H1 (cell line): Measurements from ENCODE around the gene ARID5B. TPM values are rescaled to one million over a fixed set of nuclear protein-coding genes. Genes with fewer than 3 reads are reported as not detected.
"Not testable (repeated sequence)": the region's sequence is repeated elsewhere in the genome, so short reads cannot be mapped to it uniquely, and the experiment has no call there.

Experiments used
- CTCF ChIA-PET: fragments of 300-600 bp; sonication (Branson Sonifier 250); formaldehyde crosslinking; loops from one replicate; lab custom pipeline; 2021; ENCODE audit not compliant: partially characterized antibody; lab: Charles Lee
- POLR2A ChIA-PET: fragments of 300-600 bp; sonication (Branson Sonifier 250); formaldehyde crosslinking; loops from one replicate; lab custom pipeline; 2021; ENCODE audit warnings: inconsistent platforms; ENCODE audit not compliant: partially characterized antibody; lab: Charles Lee
- DNase-seq, 2 experiments: peaks; one replicate each; pipeline versions ENCODE4 v3.0.0 to v3.0.0-alpha.2; 2010 to 2022; ENCODE audit warnings: low spot score in 2 of 2, low read depth in 1 of 2, mixed read lengths in 1 of 2
- FAIRE-seq: peaks from 2 replicates; lab custom pipeline; 2011; peaks lifted over from hg19 to GRCh38; lab: Jason Lieb, UNC
- H2AFZ ChIP-seq: 2 replicates; pipeline ENCODE4 v1.8.1; 2012; ENCODE audit warnings: low read length, inconsistent platforms
- H2AK5ac ChIP-seq: 2 replicates; pipeline ENCODE4 v1.6.1; 2013; ENCODE audit warnings: low read depth, low read length
- H2BK120ac ChIP-seq: replicated peaks from 2 replicates; pipeline ENCODE3; 2013; ENCODE audit warnings: low read depth, low read length, inconsistent platforms
- H2BK12ac ChIP-seq: 2 replicates; pipeline ENCODE4 v1.6.1; 2013; ENCODE audit warnings: low read depth, low read length
- H2BK15ac ChIP-seq: 2 replicates; pipeline ENCODE4 v1.6.1; 2013; ENCODE audit warnings: low read length
- H2BK20ac ChIP-seq: 2 replicates; pipeline ENCODE4 v1.6.1; 2013; ENCODE audit warnings: low read length
- H2BK5ac ChIP-seq: 2 replicates; pipeline ENCODE4 v1.6.1; 2013; ENCODE audit warnings: low read depth, low read length
- H3K14ac ChIP-seq: 2 replicates; pipeline ENCODE4 v1.6.1; 2013; ENCODE audit warnings: inconsistent platforms; ENCODE audit not compliant: insufficient read length
- H3K18ac ChIP-seq: 2 replicates; pipeline ENCODE4 v1.6.1; 2013; ENCODE audit warnings: low read length; ENCODE audit errors: extremely low read depth
- H3K23ac ChIP-seq: 2 replicates; pipeline ENCODE4 v1.6.1; 2013; ENCODE audit warnings: inconsistent platforms; ENCODE audit not compliant: insufficient read length
- H3K23me2 ChIP-seq: 2 replicates; pipeline ENCODE4 v1.6.1; 2013; ENCODE audit warnings: low read depth, low read length
- H3K27ac ChIP-seq: 2 replicates; pipeline ENCODE4 v1.6.1; 2011; ENCODE audit warnings: low read depth, low read length, inconsistent platforms
- H3K27me3 ChIP-seq, 4 experiments: replicated peaks in 1 of 4; 1 replicate in 1 of 4; 2 replicates in 3 of 4; pipeline versions ENCODE4 v1.6.1 to v1.8.1; 2011 to 2013; ENCODE audit warnings: low read length in 3 of 4, mild to moderate bottlenecking in 3 of 4, inconsistent platforms in 2 of 4, mixed read lengths in 2 of 4, moderate library complexity in 1 of 4; ENCODE audit not compliant: control insufficient read depth in 3 of 4, insufficient read depth in 3 of 4; ENCODE audit errors: extremely low read depth in 1 of 4
- H3K36me3 ChIP-seq, 4 experiments: 2 replicates each; pipeline versions ENCODE4 v1.6.1 to v1.8.1; 2011 to 2013; ENCODE audit warnings: mild to moderate bottlenecking in 4 of 4, low read length in 3 of 4, moderate library complexity in 2 of 4, control low read depth in 1 of 4, inconsistent platforms in 1 of 4; ENCODE audit not compliant: insufficient read depth in 4 of 4, control insufficient read depth in 2 of 4
- H3K4ac ChIP-seq: replicated peaks from 2 replicates; pipeline ENCODE3; 2013; ENCODE audit warnings: low read length, low read depth, mixed read lengths, inconsistent platforms; ENCODE audit not compliant: insufficient read length
- H3K4me1 ChIP-seq, 4 experiments: replicated peaks in 1 of 4; 1 replicate in 1 of 4; 2 replicates in 3 of 4; pipeline versions ENCODE4 v1.6.1 to v1.8.1; 2011 to 2013; ENCODE audit warnings: low read length in 3 of 4, inconsistent platforms in 2 of 4, mixed read lengths in 1 of 4; ENCODE audit not compliant: insufficient read depth in 4 of 4, control insufficient read depth in 3 of 4
- H3K4me2 ChIP-seq, 2 experiments: 2 replicates each; pipeline versions ENCODE4 v1.6.1 to v1.8.1; 2011 to 2013; ENCODE audit warnings: low read depth in 2 of 2, low read length in 2 of 2, control low read depth in 1 of 2, inconsistent platforms in 1 of 2, mild to moderate bottlenecking in 1 of 2; ENCODE audit not compliant: insufficient read depth in 1 of 2
- H3K4me3 ChIP-seq, 4 experiments: fragments of 200-600, 300-600 bp in 1 of 4; sonication (generic), shearing (Covaris generic), sonication (Bioruptor Twin) in 1 of 4; 2 replicates each; pipeline versions ENCODE4 v1.5.1 to v1.8.1; 2011 to 2016; ENCODE audit warnings: low read length in 4 of 4, low read depth in 3 of 4, control low read depth in 2 of 4, inconsistent platforms in 2 of 4, mild to moderate bottlenecking in 2 of 4, mixed read lengths in 1 of 4, moderate library complexity in 1 of 4; ENCODE audit not compliant: insufficient read depth in 2 of 4; ENCODE audit errors: extremely low read depth in 1 of 4
- H3K56ac ChIP-seq: replicated peaks from 2 replicates; pipeline ENCODE3; 2013; ENCODE audit warnings: low read depth, mild to moderate bottlenecking, mixed read lengths, low read length, inconsistent platforms; ENCODE audit not compliant: insufficient read length
- H3K79me1 ChIP-seq: 2 replicates; pipeline ENCODE4 v1.6.1; 2013; ENCODE audit warnings: low read depth, low read length, control low read depth
- H3K79me2 ChIP-seq, 2 experiments: 2 replicates each; pipeline versions ENCODE4 v1.6.1 to v1.8.1; 2012 to 2013; ENCODE audit warnings: low read length in 2 of 2, mild to moderate bottlenecking in 2 of 2, inconsistent platforms in 1 of 2; ENCODE audit not compliant: insufficient read depth in 2 of 2, control insufficient read depth in 1 of 2
- H3K9ac ChIP-seq, 4 experiments: replicated peaks in 1 of 4; 1 replicate in 1 of 4; 2 replicates in 3 of 4; pipeline versions ENCODE4 v1.6.1 to v1.8.1; 2011 to 2013; ENCODE audit warnings: low read depth in 3 of 4, low read length in 3 of 4, control low read depth in 2 of 4, mild to moderate bottlenecking in 2 of 4, moderate library complexity in 2 of 4, inconsistent platforms in 1 of 4; ENCODE audit errors: extremely low read depth in 1 of 4
- H3K9me3 ChIP-seq, 2 experiments: 2 replicates each; pipeline versions ENCODE4 v1.6.1 to v1.8.1; 2012 to 2013; ENCODE audit warnings: mild to moderate bottlenecking in 2 of 2, moderate library complexity in 2 of 2, control low read depth in 1 of 2, inconsistent platforms in 1 of 2, low read depth in 1 of 2, low read length in 1 of 2, mixed read lengths in 1 of 2; ENCODE audit not compliant: insufficient read depth in 2 of 2
- H4K20me1 ChIP-seq, 2 experiments: replicated peaks in 1 of 2; 2 replicates each; pipeline versions ENCODE3 to v1.8.1; 2011 to 2013; ENCODE audit warnings: inconsistent platforms in 2 of 2, low read length in 2 of 2, mild to moderate bottlenecking in 1 of 2; ENCODE audit not compliant: insufficient read depth in 2 of 2, control insufficient read depth in 1 of 2
- H4K5ac ChIP-seq: 2 replicates; pipeline ENCODE4 v1.6.1; 2013; ENCODE audit warnings: low read length, low read depth, mixed read lengths, inconsistent platforms; ENCODE audit not compliant: insufficient read length
- H4K8ac ChIP-seq: 2 replicates; pipeline ENCODE4 v1.8.0; 2013; ENCODE audit warnings: mild to moderate bottlenecking, moderate library complexity, low read length, inconsistent platforms; ENCODE audit not compliant: insufficient read depth; ENCODE audit errors: extremely low read depth
- H4K91ac ChIP-seq: replicated peaks from 2 replicates; pipeline ENCODE3; 2013; ENCODE audit warnings: low read length, mixed read lengths, inconsistent platforms; ENCODE audit not compliant: insufficient read length
- CBX8 ChIP-seq: fragments of 300-800, 300-1000 bp; sonication (generic); IDR thresholded peaks from 2 replicates; pipeline ENCODE4 v1.7.1; 2016; ENCODE audit warnings: low read depth, low read length, borderline replicate concordance
- SIRT6 ChIP-seq: IDR thresholded peaks from one replicate; pipeline ENCODE4 v1.7.1; 2012; ENCODE audit warnings: low read length, inconsistent platforms
- WGBS, 2 experiments: shearing (Covaris generic) in 1 of 2; methylation state at CpG; one replicate each; pipeline versions ENCODE4 v1.1.6 to v1.1.7; 2013 to 2015; ENCODE audit warnings: low lambda C conversion rate in 2 of 2, mixed read lengths in 2 of 2, inconsistent platforms in 1 of 2, low coverage in 1 of 2, missing lambda C conversion rate in 1 of 2; ENCODE audit not compliant: insufficient replicate concordance in 2 of 2, insufficient coverage in 1 of 2, insufficient read length in 1 of 2; ENCODE audit errors: extremely low coverage in 1 of 2, missing lambda C conversion rate in 1 of 2; 5-methylcytosine and 5-hydroxymethylcytosine counted together
- polyA plus RNA-seq, 7 experiments: library from polyadenylated mRNA; depleted of rRNA in 3 of 7; stranded (reverse) in 5 of 7; unstranded in 2 of 7; fragments of >200 nt in 5 of 7; fragments of 200-250 nt in 2 of 7; gene quantifications; 1 replicate in 5 of 7; 2 replicates in 1 of 7; 4 replicates in 1 of 7; pipeline versions ENCODE4 v1.2.1 to v1.2.3, GENCODE V29; 2011 to 2013; ENCODE audit warnings: missing spikeins in 2 of 7, mixed read lengths in 2 of 7
- total RNA-seq: library from RNA; stranded (reverse); fragmentation: NEBNext Ultra II Directional; extraction: Animal tissue kit (Norgen Biotek cat#: 25700); gene quantifications from 2 replicates; pipeline ENCODE4 v1.2.1, GENCODE V29; 2021

The ARID5B gene
- total and polyA plus RNA-seq, 2 of the 8 experiments (the other 6 are each of a cell fraction or from before 2014, with no cell fraction given): 0.21 to 1.1 TPM

DNA sequence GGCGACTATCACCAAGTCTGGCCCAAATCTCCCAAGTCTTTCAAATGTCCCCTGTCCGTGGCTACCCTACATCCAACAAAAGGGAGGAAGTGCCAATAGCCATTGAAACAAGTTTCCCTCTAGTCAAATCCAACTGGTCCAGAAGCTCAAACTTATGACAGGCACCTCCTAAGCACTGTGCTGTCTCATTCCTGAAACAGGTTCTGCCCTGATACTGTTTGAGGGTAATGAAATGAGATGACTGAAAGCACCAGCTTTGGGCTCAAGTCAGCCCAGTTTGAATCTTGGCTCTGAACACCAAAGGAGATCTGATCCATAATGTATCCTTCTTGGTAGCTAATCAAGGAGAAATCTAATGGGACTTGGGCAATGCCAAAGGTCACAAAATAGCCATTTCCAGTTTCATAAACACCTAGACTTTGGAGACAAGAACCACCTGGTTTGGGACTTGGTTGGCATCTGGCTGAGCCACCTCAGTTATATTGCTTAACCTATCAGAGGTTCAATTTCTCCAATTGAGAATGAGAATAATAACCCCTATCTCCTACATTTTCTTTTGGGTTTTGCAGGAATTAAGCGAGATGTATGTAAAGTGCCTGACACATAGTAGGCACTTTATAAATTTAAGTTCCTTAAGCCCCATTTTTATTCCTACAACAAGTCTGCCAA lies 34.7 kb upstream of the ARID5B start (continued):
- no peak for TF ChIP-seq SIRT6
- no peak for TF ChIP-seq CBX8

DNA sequence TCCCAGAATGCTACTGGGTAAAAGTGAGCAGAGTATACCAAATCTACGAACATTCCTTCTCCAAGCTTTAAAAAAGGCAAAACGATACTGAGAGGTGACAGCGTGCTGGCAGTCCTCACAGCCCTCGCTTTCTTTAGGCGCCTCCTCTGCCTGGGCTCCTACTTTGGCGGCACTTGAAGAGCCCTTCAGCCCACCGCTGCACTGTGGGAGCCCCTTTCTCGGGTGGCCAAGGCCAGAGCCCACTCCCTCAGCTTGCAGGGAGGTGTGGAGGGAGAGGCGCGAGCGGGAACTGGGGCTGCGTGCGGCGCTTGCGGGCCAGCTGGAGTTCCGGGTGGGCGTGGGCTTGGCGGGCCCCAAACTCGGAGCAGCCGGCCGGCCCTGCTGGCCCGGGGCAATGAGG lies 34.1 kb upstream of the ARID5B start:
- H3K27ac ChIP-seq, H3K27me3 ChIP-seq, H3K4me2 ChIP-seq, H3K36me3 ChIP-seq, H3K23ac ChIP-seq, H3K79me1 ChIP-seq, H3K14ac ChIP-seq, H2AFZ ChIP-seq, H2BK12ac ChIP-seq, H2BK15ac ChIP-seq, H3K4ac ChIP-seq, H4K91ac ChIP-seq, H4K8ac ChIP-seq, DNase-seq, H3K9ac ChIP-seq, H3K56ac ChIP-seq, H4K20me1 ChIP-seq, H3K4me1 ChIP-seq, POLR2A ChIA-PET, H4K5ac ChIP-seq, H3K23me2 ChIP-seq, H2BK20ac ChIP-seq, H3K18ac ChIP-seq, H3K9me3 ChIP-seq, H2AK5ac ChIP-seq, H3K79me2 ChIP-seq, H2BK5ac ChIP-seq, FAIRE-seq, H2BK120ac ChIP-seq, H3K4me3 ChIP-seq: not testable (repeated sequence)
- WGBS, 2 experiments: 77% methylated on average over 19 of the region's 22 CpGs; no CpG with 5 or more reads in 1 of the 2 experiments
- CTCF ChIA-PET: interaction anchor here (0.9 to 1.2 kb wide), 2 partner anchors 12 to 63 kb away, joined by 3 read pairs; no protein-coding TSS in a partner anchor
